Measurements from ENCODE around the gene GRM1. TPM values are rescaled to one million over a fixed set of nuclear protein-coding genes. Genes with fewer than 3 reads are reported as not detected.

Gene GRM1
- polyA plus RNA-seq, 3 donors: not detected

GRCh38 chr6:146212781-146213180 is 183.9 kb downstream of the GRM1 start:
- peaks cover 0 to 2% (median 0%) of the 10 kb centered on the region in 7 donors for H3K9me3 Mint-ChIP-seq
- H4K20me1 ChIP-seq (ENCODE audit: insufficient read depth, low read length): no peaks in the 10 kb centered on the region
- peaks cover 3% of the 10 kb centered on the region for H3K4me1 Mint-ChIP-seq
- no peak overlapping the region for H3K4me3 ChIP-seq (replicated peaks in 1 of 3; ENCODE audit: low read depth in 2 of 3, low read length in 3 of 3)
- H3K27me3 ChIP-seq (ENCODE audit: control insufficient read depth in 2 of 2, insufficient read depth in 2 of 2, low read length in 2 of 2): no peaks in the 10 kb centered on the region
- H3K4me3 Mint-ChIP-seq: no peak overlapping the region
- intact Hi-C loops (cut with micrococcal nuclease): no loop called here
- H3K4me1 ChIP-seq (ENCODE audit: control insufficient read depth in 1 of 2, insufficient read depth in 2 of 2, low read length in 2 of 2): no peaks in the 10 kb centered on the region
- no peaks in the 10 kb centered on the region for H3K36me3 Mint-ChIP-seq
- DNase-seq: no peak
- no peaks in the 10 kb centered on the region for H3K79me2 ChIP-seq (ENCODE audit: insufficient read depth, low read length)
- H3K4me2 ChIP-seq (replicated peaks; ENCODE audit: extremely low read depth, low read length, poor library complexity, severe bottlenecking): no peak overlapping the region
- H3K27ac Mint-ChIP-seq: no peak overlapping the region
- no peak for TF ChIP-seq CTCF (IDR thresholded peaks at IDR 0.05)
- WGBS (ENCODE audit: insufficient coverage): 0% methylated on average over 1 of the region's 3 CpGs
- H3K36me3 ChIP-seq (replicated peaks in 1 of 2; ENCODE audit: control insufficient read depth in 1 of 2, insufficient read depth in 2 of 2, low read length in 2 of 2): no peaks in the 10 kb centered on the region
- H3K9me3 ChIP-seq (replicated peaks in 1 of 2; ENCODE audit: control insufficient read depth in 1 of 2, insufficient read depth in 1 of 2, low read length in 2 of 2): no peaks in the 10 kb centered on the region
- peaks cover 0 to 3% (median 0%) of the 10 kb centered on the region in 3 donors for H3K27me3 Mint-ChIP-seq (ENCODE audit: low read depth in 3 of 3)
- no peak overlapping the region for H3K27ac ChIP-seq (ENCODE audit: low read depth in 1 of 2, low read length in 2 of 2)
- no peak overlapping the region for H3K9ac ChIP-seq (ENCODE audit: insufficient read depth, low read length, poor library complexity, severe bottlenecking)
- no peak overlapping the region for H2AFZ ChIP-seq (ENCODE audit: insufficient read depth, low read depth, low read length, poor library complexity, severe bottlenecking)

- Mint-ChIP-seq H3K4me3 (no peak overlapping the region), H3K9me3 (peaks cover 0 to 5% (median 0%) of the 10 kb centered on the region in 7 donors), H3K27me3 (ENCODE audit: low read depth in 3 of 3) (peaks cover 0 to 3% (median 1%) of the 10 kb centered on the region in 3 donors), H3K36me3 (no peaks in the 10 kb centered on the region), H3K4me1 (no peaks in the 10 kb centered on the region), H3K27ac (no peak overlapping the region)
- intact Hi-C loops (cut with micrococcal nuclease): no loop called here
- no peaks in the 10 kb centered on the region for H3K36me3 ChIP-seq (replicated peaks in 1 of 2; ENCODE audit: control insufficient read depth in 1 of 2, insufficient read depth in 2 of 2, low read length in 2 of 2)
- no peaks in the 10 kb centered on the region for H4K20me1 ChIP-seq (ENCODE audit: insufficient read depth, low read length)
- H3K9ac ChIP-seq (ENCODE audit: insufficient read depth, low read length, poor library complexity, severe bottlenecking): no peak overlapping the region
- H3K79me2 ChIP-seq (ENCODE audit: insufficient read depth, low read length): no peaks in the 10 kb centered on the region
- DNase-seq: no peak
- H3K27me3 ChIP-seq (ENCODE audit: control insufficient read depth in 2 of 2, insufficient read depth in 2 of 2, low read length in 2 of 2): no peaks in the 10 kb centered on the region
- no peaks in the 10 kb centered on the region for H3K9me3 ChIP-seq (replicated peaks in 1 of 2; ENCODE audit: control insufficient read depth in 1 of 2, insufficient read depth in 1 of 2, low read length in 2 of 2)
- H3K4me3 ChIP-seq (replicated peaks in 1 of 3; ENCODE audit: low read depth in 2 of 3, low read length in 3 of 3): no peak overlapping the region
- no peak overlapping the region for H3K4me2 ChIP-seq (replicated peaks; ENCODE audit: extremely low read depth, low read length, poor library complexity, severe bottlenecking)
- H3K27ac ChIP-seq (ENCODE audit: low read depth in 1 of 2, low read length in 2 of 2): no peak overlapping the region
- whole genome bisulfite sequencing (ENCODE audit: insufficient coverage): 90% methylated on average over 3 of the region's 3 CpGs
- no peaks in the 10 kb centered on the region for H3K4me1 ChIP-seq (ENCODE audit: control insufficient read depth in 1 of 2, insufficient read depth in 2 of 2, low read length in 2 of 2)
- H2AFZ ChIP-seq (ENCODE audit: insufficient read depth, low read depth, low read length, poor library complexity, severe bottlenecking): no peak overlapping the region
- no peak for TF ChIP-seq CTCF (IDR thresholded peaks at IDR 0.05)
Observed at GRCh38 chr6:146219101-146219500, 190.2 kb downstream of the GRM1 start.

All from CD14-positive monocyte (primary cell).